GM19240 (cell line): ENCODE data around the gene PLCXD1.
"Not testable (repeated sequence)": the region's sequence is repeated elsewhere in the genome, so short reads cannot be mapped to it uniquely, and the experiment has no call there.

ENCODE experiments used
- DNase-seq: peaks from one replicate; pipeline ENCODE4 v3.0.0; 2011; ENCODE audit warnings: low spot score; ENCODE audit not compliant: insufficient read length

Gene PLCXD1

GRCh38 chrX:349702-350101 lies 68.5 kb downstream of the PLCXD1 start:
- no peak for DNase-seq

GRCh38 chrX:350148-350533 lies 69.0 kb downstream of the PLCXD1 start:
- DNase-seq, result no peak

DNA sequence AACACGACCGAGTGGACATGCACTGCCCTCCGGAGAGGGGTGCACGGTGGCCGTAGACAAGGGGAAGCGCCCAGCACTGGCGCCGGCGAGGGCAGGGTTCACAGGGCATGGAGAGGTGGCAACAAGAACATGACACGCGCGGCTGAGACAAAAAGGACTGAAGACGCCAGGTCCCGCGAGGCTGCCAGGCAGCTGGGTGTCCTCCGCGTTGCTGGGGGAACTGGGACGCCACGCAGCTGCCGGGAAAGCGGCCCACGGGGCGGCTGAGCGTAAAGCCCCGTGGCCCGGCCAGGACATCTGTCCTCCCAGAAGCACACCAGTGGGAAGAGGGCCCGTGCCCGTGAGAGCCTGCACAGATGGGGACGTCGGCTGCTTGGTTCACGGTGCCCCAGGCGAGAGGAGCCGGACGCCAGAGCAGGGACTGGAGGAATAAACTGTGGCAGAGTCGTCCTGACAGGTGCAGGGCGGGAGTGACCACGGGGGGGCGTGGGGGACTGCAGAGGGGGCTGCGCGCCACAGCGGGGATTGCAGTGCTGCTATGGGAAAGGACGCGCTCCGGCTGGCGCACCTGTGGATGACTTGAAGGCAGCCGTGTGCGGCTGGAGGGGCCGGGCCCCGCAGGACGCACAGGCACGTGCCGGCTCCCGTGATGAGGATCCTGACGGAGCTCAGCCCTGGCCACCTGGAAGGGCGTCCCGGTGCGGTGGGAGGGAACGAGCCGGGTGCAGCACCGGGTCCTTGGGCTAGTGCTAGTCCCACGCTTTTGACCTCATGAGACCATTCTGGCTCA lies 69.5 kb downstream of the PLCXD1 start:
- DNase-seq, result no peak

DNA sequence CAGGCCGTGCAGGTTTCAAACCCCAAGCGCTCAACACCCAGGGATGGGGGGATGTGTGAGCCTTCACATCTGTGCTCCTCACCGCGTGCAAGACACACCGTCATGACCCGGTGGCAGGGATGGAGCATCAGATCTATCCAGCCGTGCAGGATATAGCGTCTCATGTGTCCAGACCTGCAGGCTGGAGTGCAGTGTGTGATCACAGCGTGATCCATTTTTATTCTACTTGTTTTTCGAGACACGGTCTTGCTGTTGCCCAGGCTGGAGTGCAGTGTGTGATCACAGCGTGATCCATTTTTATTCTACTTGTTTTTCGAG lies 70.1 kb downstream of the PLCXD1 start:
- not testable (repeated sequence) for DNase-seq

GRCh38 chrX:351736-352135 lies 70.6 kb downstream of the PLCXD1 start:
- DNase-seq, result no peak

DNA sequence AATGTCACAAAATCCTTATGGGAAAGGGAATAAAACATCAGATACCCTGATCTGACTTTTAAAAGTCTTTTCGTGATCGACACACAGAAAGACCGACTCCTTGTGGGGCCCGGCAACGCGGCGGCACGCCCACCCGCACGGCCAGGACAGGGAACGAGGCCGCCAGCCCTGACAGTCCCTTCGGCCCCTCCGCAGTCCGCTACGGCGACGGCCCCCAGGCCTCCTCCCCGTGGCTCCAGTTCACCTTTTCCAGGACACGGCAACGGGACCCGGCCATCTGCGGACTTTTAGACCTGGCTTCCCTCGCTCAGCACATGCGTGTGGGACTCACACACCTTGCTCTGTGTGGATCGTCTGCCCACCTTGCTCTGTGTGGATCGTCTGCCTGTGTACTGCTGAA lies 71.0 kb downstream of the PLCXD1 start:
- no peak for DNase-seq

- no peak for DNase-seq
Measured at GRCh38 chrX:352582-353314, 71.6 kb downstream of the PLCXD1 start.
